GM12878 (cell line): Measurements from ENCODE around the gene AP3D1. TPM values are rescaled to one million over a fixed set of nuclear protein-coding genes. Genes with fewer than 3 reads are reported as not detected.

Experiments used
- ATAC-seq: fragments of 200-7000 bp; cut with Tn5 transposase; 3 replicates; pipeline ENCODE4 v1.9.1; 2020; ENCODE audit warnings: mild to moderate bottlenecking, moderate library complexity
- BruUV-seq: library from RNA; stranded (reverse); fragments of 400-500 nt; replicated peaks from 2 replicates; lab custom pipeline; 2021; lab: Mats Ljungman, UMichigan
- CTCF ChIA-PET: fragments of 300-600 bp; sonication (Branson Sonifier 250); formaldehyde crosslinking; extraction: SDS; loops from one replicate; lab custom pipeline; 2021; ENCODE audit warnings: inconsistent platforms; lab: Yijun Ruan, JAX
- POLR2A ChIA-PET: fragments of 350-600 bp; formaldehyde crosslinking; extraction: SDS; loops from one replicate; lab custom pipeline; 2021; ENCODE audit warnings: inconsistent platforms; lab: Charles Lee
- RAD21 ChIA-PET: fragments of 300-600 bp; sonication (Branson Sonifier 250); formaldehyde crosslinking; loops from one replicate; lab custom pipeline; 2023; ENCODE audit warnings: antibody characterized with exemption; ENCODE audit not compliant: unreplicated experiment; lab: Charles Lee
- SMC1A ChIA-PET: fragments of 300-600 bp; sonication (Branson Sonifier 250); formaldehyde crosslinking; loops from one replicate; lab custom pipeline; 2023; ENCODE audit not compliant: unreplicated experiment, uncharacterized antibody; lab: Charles Lee
- DNase-seq: peaks from one replicate; pipeline ENCODE4 v3.0.0-alpha.2; 2011; ENCODE audit warnings: low read depth, low spot score
- FAIRE-seq: peaks from 3 replicates; lab custom pipeline; 2011; peaks lifted over from hg19 to GRCh38; lab: Jason Lieb, UNC
- H2AFZ ChIP-seq: 2 replicates; pipeline ENCODE4 v1.6.0; 2011; ENCODE audit warnings: low read depth, low read length, control low read depth; ENCODE audit not compliant: control insufficient read depth
- H3K27ac ChIP-seq: 2 replicates; pipeline ENCODE4 v1.5.1; 2011; ENCODE audit warnings: control low read depth; ENCODE audit not compliant: control insufficient read depth, insufficient read depth
- H3K27me3 ChIP-seq, 2 experiments: replicated peaks in 1 of 2; 2 replicates each; pipeline versions ENCODE4 v1.6.0 to v1.6.1; 2011; ENCODE audit warnings: low read length in 1 of 2; ENCODE audit not compliant: control insufficient read depth in 2 of 2, insufficient read depth in 2 of 2
- H3K36me3 ChIP-seq, 2 experiments: 2 replicates each; pipeline ENCODE4 v1.5.1; 2011; ENCODE audit warnings: low read length in 1 of 2; ENCODE audit not compliant: control insufficient read depth in 2 of 2, insufficient read depth in 2 of 2
- H3K4me1 ChIP-seq: 2 replicates; pipeline ENCODE4 v1.6.1; 2011; ENCODE audit warnings: mild to moderate bottlenecking, low read length, moderate library complexity, mixed read lengths; ENCODE audit not compliant: control insufficient read depth, insufficient read depth
- H3K4me2 ChIP-seq: 2 replicates; pipeline ENCODE4 v1.6.0; 2011; ENCODE audit warnings: control low read depth; ENCODE audit not compliant: control insufficient read depth, insufficient read depth
- H3K4me3 ChIP-seq: fragments of 200-600 bp; sonication (generic); 2 replicates; pipeline ENCODE4 v1.5.1; 2016
- H3K79me2 ChIP-seq: 2 replicates; pipeline ENCODE4 v1.6.0; 2011; ENCODE audit warnings: low read length; ENCODE audit not compliant: control insufficient read depth, insufficient read depth
- H3K9ac ChIP-seq: 2 replicates; pipeline ENCODE4 v1.8.0; 2011; ENCODE audit warnings: low read length, control low read depth, mixed read lengths; ENCODE audit not compliant: control insufficient read depth, insufficient read depth
- H3K9me3 ChIP-seq: replicated peaks from 3 replicates; pipeline ENCODE4 v1.5.1; 2011; ENCODE audit warnings: mild to moderate bottlenecking, low read length; ENCODE audit not compliant: control insufficient read depth, insufficient read depth
- H4K20me1 ChIP-seq: 2 replicates; pipeline ENCODE4 v1.6.0; 2011; ENCODE audit not compliant: control insufficient read depth, insufficient read depth
- ATF7 ChIP-seq: fragments of 450-650 bp; IDR thresholded peaks from 2 replicates; pipeline ENCODE4 v1.6.1; 2016; ENCODE audit warnings: low read depth, mild to moderate bottlenecking
- CEBPB ChIP-seq, 2 experiments: fragments of 150-350 bp in 1 of 2; IDR thresholded peaks; 2 replicates each; pipeline ENCODE4 v1.6.1; 2012 to 2014; ENCODE audit warnings: low read depth in 2 of 2, low read length in 2 of 2, borderline replicate concordance in 1 of 2, inconsistent platforms in 1 of 2
- CEBPZ ChIP-seq: fragments of 150-350 bp; IDR thresholded peaks from 2 replicates; pipeline ENCODE4 v1.6.1; 2016; ENCODE audit warnings: low read depth, low read length
- EED ChIP-seq: sonication (generic); IDR thresholded peaks from 2 replicates; pipeline ENCODE4 v1.6.1; 2016; ENCODE audit warnings: antibody characterized with exemption, low read depth
- KAT2A ChIP-seq: conservative IDR thresholded peaks from 2 replicates; pipeline ENCODE4 v1.6.1; 2011; ENCODE audit warnings: low read depth, low read length; ENCODE audit not compliant: control insufficient read depth
- KDM1A ChIP-seq: fragments of 200-600 bp; sonication (generic); IDR thresholded peaks from 2 replicates; pipeline ENCODE4 v1.6.1; 2016; ENCODE audit warnings: borderline replicate concordance
- LARP7 ChIP-seq: fragments of 450-650 bp; IDR thresholded peaks from 2 replicates; pipeline ENCODE4 v1.6.1; 2017; ENCODE audit warnings: mild to moderate bottlenecking
- MTA3 ChIP-seq: IDR thresholded peaks from 2 replicates; pipeline ENCODE4 v1.6.1; 2012; ENCODE audit warnings: low read length, inconsistent platforms, borderline replicate concordance
- MXI1 ChIP-seq: fragments of 150-350 bp; IDR thresholded peaks from 2 replicates; pipeline ENCODE4 v1.6.1; 2011; ENCODE audit warnings: low read depth, mild to moderate bottlenecking, inconsistent platforms, low read length, improper control_type of control experiment
- NBN ChIP-seq: fragments of 450-650 bp; IDR thresholded peaks from 2 replicates; pipeline ENCODE4 v1.6.1; 2016
- POLR2AphosphoS5 ChIP-seq: IDR thresholded peaks from 2 replicates; pipeline ENCODE4 v1.6.1; 2011; ENCODE audit warnings: mild to moderate bottlenecking, low read length, inconsistent platforms
- RAD21 ChIP-seq: IDR thresholded peaks from 2 replicates; pipeline ENCODE4 v1.6.1; 2011; ENCODE audit warnings: mild to moderate bottlenecking, low read depth, low read length, moderate library complexity; ENCODE audit not compliant: insufficient read depth
- RB1 ChIP-seq: fragments of 450-650 bp; formaldehyde crosslinking; IDR thresholded peaks from 2 replicates; pipeline ENCODE4 v1.6.1; 2017; ENCODE audit warnings: mild to moderate bottlenecking, borderline replicate concordance
- RCOR1 ChIP-seq: conservative IDR thresholded peaks from 2 replicates; pipeline ENCODE4 v1.6.1; 2012; ENCODE audit warnings: low read depth, low read length, improper control_type of control experiment
- SIX5 ChIP-seq: IDR thresholded peaks from 2 replicates; pipeline ENCODE4 v1.6.1; 2011; ENCODE audit warnings: mild to moderate bottlenecking, low read depth, low read length, moderate library complexity; ENCODE audit not compliant: severe bottlenecking
- ZBTB40 ChIP-seq: fragments of 450-650 bp; IDR thresholded peaks from 2 replicates; pipeline ENCODE4 v1.6.1; 2016; ENCODE audit warnings: mild to moderate bottlenecking, moderate library complexity, borderline replicate concordance
- WGBS: methylation state at CpG from one replicate; pipeline ENCODE4 v1.1.6; 2016; ENCODE audit warnings: low lambda C conversion rate; ENCODE audit not compliant: insufficient replicate concordance, insufficient coverage; ENCODE audit errors: missing lambda C conversion rate; 5-methylcytosine and 5-hydroxymethylcytosine counted together
- in situ Hi-C: fragments of 300-500 bp; cut with MboI; formaldehyde crosslinking; loops from 9 replicates; pipeline ENCODE4 v1.14.3; 2018; ENCODE audit warnings: mixed read lengths
- intact Hi-C: fragments of 100-400 bp; cut with micrococcal nuclease; formaldehyde crosslinking; loops from one replicate; pipeline ENCODE4 v1.14.2; 2022; ENCODE audit not compliant: unreplicated experiment
- polyA plus RNA-seq, 11 experiments: library from polyadenylated mRNA; depleted of rRNA in 4 of 11; unstranded in 6 of 11; stranded (reverse) in 5 of 11; fragments of >200 nt; fragmentation: Nextera tagmentation in 4 of 11; fragmentation: Illumina TruSeq in 1 of 11; extraction: Ambion mirVana in 4 of 11; extraction: Trizol in 1 of 11; gene quantifications; 1 replicate in 1 of 11; 2 replicates in 10 of 11; pipeline versions ENCODE4 v1.2.1 to v1.2.3, GENCODE V29; 2011 to 2016; ENCODE audit warnings: inconsistent platforms in 2 of 11, missing spikeins in 2 of 11, low read depth in 1 of 11
- total RNA-seq, 4 experiments: library from RNA; depleted of rRNA in 3 of 4; stranded (reverse); fragments of >200 nt in 3 of 4; fragmentation: Illumina TruSeq in 1 of 4; extraction: Trizol in 1 of 4; gene quantifications; 2 replicates each; pipeline versions ENCODE4 v1.2.1 to v1.2.3, GENCODE V29; 2013 to 2021

Gene AP3D1
- total and polyA plus RNA-seq, 10 of the 15 experiments (the other 5 are each of a cell fraction or from before 2014, with no cell fraction given) = 1.5 to 108 (median 59.1) TPM

GRCh38 chr19:2132731-2133490, 18.5 kb downstream of the AP3D1 start:
- no peak overlapping the region for H3K9ac ChIP-seq

More at GRCh38 chr19:2132731-2133490, 18.5 kb downstream of the AP3D1 start:
- intact Hi-C loops (no loop called here), in situ Hi-C loops (no loop called here)
- BruUV-seq = no TSS peak
- Histone ChIP-seq H3K9me3 (no peaks in the 10 kb centered on the region), H3K4me2 (no peak overlapping the region), H3K27me3 (no peaks in the 10 kb centered on the region), H3K4me1 (no peaks in the 10 kb centered on the region), H3K27ac (no peak overlapping the region), H2AFZ (no peak overlapping the region), H4K20me1 (no peaks in the 10 kb centered on the region), H3K36me3 (peaks cover 23 to 49% of the 10 kb centered on the region in 2 experiments), H3K79me2 (peaks cover 1% of the 10 kb centered on the region), H3K4me3 (no peak overlapping the region)
- DNase-seq = no peak
- SMC1A ChIA-PET = interaction anchor here (0.9 kb wide), 1 partner anchor 19 kb away, joined by 3 read pairs; no protein-coding TSS in a partner anchor
- no peak for ATAC-seq
- POLR2A ChIA-PET = interaction anchor here (0.7 kb wide), 1 partner anchor 96 kb away, joined by 7 read pairs; no protein-coding TSS in a partner anchor
- CTCF ChIA-PET = no interaction called here
- RAD21 ChIA-PET = no interaction called here
- 85% methylated on average over 19 of the region's 19 CpGs for WGBS
- no peak for TF ChIP-seq RAD21
- no peak for TF ChIP-seq NBN
- TF ChIP-seq MXI1 = no peak
- TF ChIP-seq MTA3 = no peak
- TF ChIP-seq KAT2A = no peak
- TF ChIP-seq LARP7 = no peak
- TF ChIP-seq POLR2AphosphoS5 = no peak
- no peak for TF ChIP-seq KDM1A
- no peak for TF ChIP-seq RB1
- no peak for TF ChIP-seq EED
- TF ChIP-seq SIX5 = no peak
- no peak for TF ChIP-seq RCOR1
- no peak for TF ChIP-seq CEBPZ
- TF ChIP-seq ZBTB40 = no peak
- TF ChIP-seq CEBPB (IDR thresholded peaks at IDR 0.05; ENCODE audit: borderline replicate concordance in 1 of 2, low read depth in 2 of 2, low read length in 2 of 2) = no peak
- no peak for TF ChIP-seq ATF7
- FAIRE-seq = no peak
